Activated CD4-positive, CD25-positive, alpha-beta regulatory T cell (primary cell): Measurements from ENCODE around the gene RETREG1.
"Not testable (repeated sequence)": the region's sequence is repeated elsewhere in the genome, so short reads cannot be mapped to it uniquely, and the experiment has no call there.

Source experiments
- DNase-seq, 4 experiments: peaks; one replicate each; lab custom pipeline; 2025; lab: John Stamatoyannopoulos, UW

Gene RETREG1

GRCh38 chr5:16615741-16616535 is 859 bp downstream of the RETREG1 start:
- DNase-seq, result no peak

DNA sequence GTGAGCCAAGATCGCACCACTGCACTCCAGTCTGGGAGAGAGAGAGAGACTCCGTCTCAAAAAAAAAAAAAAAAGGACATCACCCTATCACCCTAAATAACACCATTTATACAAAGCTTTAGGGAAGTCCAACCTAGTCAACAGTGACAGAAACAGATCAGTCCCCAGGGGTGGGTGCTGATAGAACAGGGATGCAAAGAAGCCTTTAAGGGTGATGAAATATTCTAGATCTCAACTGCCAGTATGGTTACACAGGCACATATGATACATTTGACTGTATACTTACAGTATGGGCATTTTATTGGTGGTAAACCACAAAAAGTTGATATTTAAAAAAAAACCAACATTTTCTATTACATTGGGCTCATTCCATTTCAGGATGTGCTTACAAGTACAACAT is 4.8 kb downstream of the RETREG1 start:
- DNase-seq, result no peak

DNA sequence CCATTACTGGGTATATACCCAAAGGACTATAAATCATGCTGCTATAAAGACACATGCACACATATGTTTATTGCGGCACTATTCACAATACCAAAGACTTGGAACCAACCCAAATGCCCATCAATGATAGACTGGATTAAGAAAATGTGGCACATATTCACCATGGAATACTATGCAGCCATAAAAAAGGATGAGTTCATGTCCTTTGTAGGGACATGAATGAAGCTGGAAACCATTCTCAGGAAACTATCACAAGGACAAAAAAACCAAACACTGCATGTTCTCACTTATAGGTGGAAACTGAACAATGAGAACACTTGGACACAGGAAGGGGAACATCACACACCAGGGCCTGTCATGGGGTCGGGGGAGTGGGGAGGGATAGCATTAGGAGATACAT is 5.9 kb downstream of the RETREG1 start:
- not testable (repeated sequence) for DNase-seq

DNA sequence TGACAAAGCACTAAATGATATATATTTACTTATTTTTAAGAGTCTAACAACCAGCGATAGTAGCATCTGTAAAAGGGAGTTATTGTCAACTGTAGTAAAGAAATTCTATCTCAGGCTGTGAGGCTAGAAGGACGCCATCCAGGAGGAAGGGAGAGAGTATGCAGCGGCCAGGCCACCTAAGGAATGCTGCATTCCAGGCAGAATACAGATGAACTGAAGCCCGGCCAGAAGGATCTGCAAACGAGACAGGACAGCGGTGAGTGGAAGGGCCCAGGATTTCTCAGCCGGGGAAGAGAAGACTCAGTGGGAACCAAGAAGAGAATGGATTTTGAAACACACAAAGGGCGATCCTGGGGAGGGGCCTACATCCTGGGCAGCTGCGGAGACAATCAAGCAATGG is 7.4 kb downstream of the RETREG1 start:
- no peak for DNase-seq

- DNase-seq, result no peak
Measured at GRCh38 chr5:16606628-16607027, 10.2 kb downstream of the RETREG1 start.

- DNase-seq, result no peak
Measured at GRCh38 chr5:16603701-16604100, 13.1 kb downstream of the RETREG1 start.

DNA sequence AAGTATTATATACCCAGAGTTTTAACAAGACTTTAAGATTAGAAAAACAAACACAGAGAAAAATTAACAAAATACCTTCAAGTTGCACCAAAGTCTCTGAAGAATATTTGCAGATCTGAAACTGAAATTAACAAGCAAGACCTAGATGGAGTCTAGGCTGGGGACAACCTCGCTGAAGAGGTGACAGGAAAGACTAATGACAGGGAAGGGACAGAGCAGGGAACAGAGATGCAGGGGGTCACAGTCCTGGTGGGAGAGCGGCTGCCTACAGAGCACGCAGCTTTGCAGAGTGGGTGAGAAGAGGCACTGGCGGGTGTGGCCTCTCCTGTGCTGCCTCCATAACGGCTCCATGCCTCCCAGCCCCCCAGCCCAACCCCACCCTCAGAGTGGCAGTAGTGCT is 13.5 kb downstream of the RETREG1 start:
- DNase-seq, result no peak

DNA sequence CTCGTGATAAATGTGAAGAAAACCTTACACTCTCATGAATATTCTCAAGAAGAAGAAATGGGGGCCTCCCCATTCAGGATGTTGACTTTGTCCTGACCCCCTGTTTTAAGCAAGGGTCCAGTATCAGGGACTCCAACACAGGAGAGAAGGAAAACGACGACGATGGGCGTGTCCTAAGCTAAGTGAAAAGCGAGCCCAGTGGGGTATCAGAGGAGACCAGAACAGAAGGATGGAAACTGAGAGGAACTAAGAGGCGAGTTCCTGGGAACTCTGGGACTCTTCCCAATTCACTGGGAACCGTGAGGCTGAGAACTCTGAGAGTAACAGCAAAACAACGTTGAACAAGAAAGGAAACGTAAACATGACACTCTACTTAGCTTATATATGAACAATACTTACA is 14.6 kb downstream of the RETREG1 start:
- no peak for DNase-seq

GRCh38 chr5:16600946-16601345 is 15.9 kb downstream of the RETREG1 start:
- DNase-seq, result no peak

GRCh38 chr5:16600397-16600796 is 16.4 kb downstream of the RETREG1 start:
- no peak for DNase-seq

GRCh38 chr5:16597946-16598694 is 18.7 kb downstream of the RETREG1 start:
- no peak for DNase-seq

DNA sequence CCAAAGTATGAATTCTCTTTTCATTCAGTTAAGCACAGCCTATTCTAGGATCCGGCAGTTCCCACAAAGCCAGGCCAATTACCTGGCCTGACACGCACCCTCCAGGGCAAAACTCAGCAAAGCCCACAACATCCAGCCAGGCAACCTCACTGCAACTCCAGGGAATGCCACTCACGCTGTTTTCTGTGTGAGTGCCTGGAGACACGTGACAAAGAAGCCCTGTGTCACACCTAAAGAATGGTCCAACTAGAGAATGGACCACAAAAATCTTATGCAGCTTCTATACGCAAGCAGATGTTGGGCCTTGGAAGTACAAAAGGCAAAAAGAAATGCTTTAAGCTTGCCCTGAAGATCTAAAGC is 20.2 kb downstream of the RETREG1 start:
- DNase-seq, result no peak

GRCh38 chr5:16595881-16596580 is 20.8 kb downstream of the RETREG1 start:
- no peak for DNase-seq

- DNase-seq, result no peak
Measured at GRCh38 chr5:16593628-16594027, 23.2 kb downstream of the RETREG1 start.

DNA sequence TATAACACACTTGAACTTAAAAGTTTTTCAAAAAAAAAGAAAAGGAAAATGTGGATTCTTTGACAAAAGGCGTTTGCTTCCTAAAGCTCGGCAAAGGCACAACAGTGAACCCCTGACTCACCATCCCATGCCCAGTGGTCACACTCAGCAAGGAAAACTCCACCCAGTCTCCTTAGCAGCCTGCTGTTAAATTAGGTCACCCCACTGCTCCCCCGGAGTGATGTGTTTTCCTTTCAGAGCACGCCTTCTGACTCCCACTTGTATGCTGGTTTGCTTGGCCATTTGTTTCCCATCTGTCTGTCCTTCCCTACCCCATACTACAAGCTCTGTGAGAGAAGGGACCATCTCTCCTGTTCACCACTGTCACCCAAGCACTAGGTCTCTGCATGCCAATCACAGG is 23.8 kb downstream of the RETREG1 start:
- DNase-seq, result no peak

- no peak for DNase-seq
Measured at GRCh38 chr5:16592255-16592654, 24.5 kb downstream of the RETREG1 start.

DNA sequence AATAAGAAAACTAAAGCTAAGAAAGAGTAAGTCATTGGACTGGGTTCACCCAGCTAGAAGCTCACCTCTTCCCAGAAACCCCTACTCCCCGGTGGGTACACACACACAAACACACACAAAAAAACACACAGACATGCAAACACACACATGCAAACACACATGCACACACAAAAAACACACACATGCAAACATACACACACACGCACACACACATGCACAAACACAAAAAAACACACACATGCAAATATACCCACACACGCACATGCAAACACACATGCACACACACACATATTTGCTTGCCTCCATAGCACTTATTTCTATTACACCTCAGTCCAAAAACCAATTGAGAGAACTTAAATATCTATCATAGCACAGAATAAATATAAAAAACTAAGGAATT is 26.1 kb downstream of the RETREG1 start:
- DNase-seq, result no peak

GRCh38 chr5:16589658-16590057 is 27.1 kb downstream of the RETREG1 start:
- DNase-seq, result no peak

- no peak for DNase-seq
Measured at GRCh38 chr5:16588434-16589214, 28.2 kb downstream of the RETREG1 start.

- DNase-seq, result no peak
Measured at GRCh38 chr5:16586556-16586955, 30.2 kb downstream of the RETREG1 start.

GRCh38 chr5:16585041-16585667 is 31.6 kb downstream of the RETREG1 start:
- no peak for DNase-seq

DNA sequence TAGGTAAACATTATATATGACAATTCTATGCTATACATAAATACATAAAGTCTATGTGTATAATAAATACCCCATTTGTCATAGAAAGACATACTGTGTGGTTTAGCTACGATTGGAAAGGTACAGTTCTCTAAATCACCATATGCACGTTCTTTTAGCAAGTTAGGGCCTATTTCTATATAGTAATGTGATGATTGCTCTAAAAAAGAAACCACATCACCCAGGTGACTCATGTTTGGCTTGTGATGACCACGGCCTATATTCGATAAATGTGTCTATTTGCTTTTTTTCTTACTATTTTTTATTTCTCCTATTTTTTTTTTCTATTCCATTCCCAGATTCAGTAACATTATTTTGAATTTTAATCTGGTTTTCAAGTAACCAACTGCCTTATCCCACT is 34.7 kb downstream of the RETREG1 start:
- no peak for DNase-seq
